Hepatocyte (in vitro differentiated cells): ENCODE data around the gene GNG7.

Experiments
- CTCF ChIP-seq: fragments of 200-600 bp; sonication (generic); IDR thresholded peaks from 2 replicates; pipeline ENCODE4 v1.5.1; 2016; ENCODE audit warnings: antibody characterized with exemption, mild to moderate bottlenecking; ENCODE audit not compliant: poor library complexity
- EZH2 ChIP-seq: fragments of 200-600 bp; sonication (generic); IDR thresholded peaks from 2 replicates; pipeline ENCODE4 v1.6.1; 2016; ENCODE audit warnings: antibody characterized with exemption, mild to moderate bottlenecking, borderline replicate concordance
- EZH2phosphoT487 ChIP-seq: fragments of 200-600 bp; sonication (generic); IDR thresholded peaks from one replicate; pipeline ENCODE4 v1.6.1; 2018; ENCODE audit warnings: antibody characterized with exemption, mild to moderate bottlenecking, low read depth, moderate library complexity; ENCODE audit not compliant: unreplicated experiment, severe bottlenecking

- TF ChIP-seq CTCF (no peak), EZH2 (no peak), EZH2phosphoT487 (no peak)
Measured at GRCh38 chr19:2482354-2483038, 220.0 kb downstream of the GNG7 start.
